HG03571 (cell line): Measurements from ENCODE around the gene KIF4B.
"Not testable (repeated sequence)": the region's sequence is repeated elsewhere in the genome, so short reads cannot be mapped to it uniquely, and the experiment has no call there.

Source experiments
- ATAC-seq: cut with Tn5 transposase; IDR thresholded peaks from one replicate; pipeline ENCODE4 v1.9.1; 2021; ENCODE audit not compliant: unreplicated experiment

KIF4B gene

GRCh38 chr5:155013526-155013925 is at the start of gene KIF4B:
Gene KIF4B, plus strand, starts transcription at chr5:155013755. Its CDS starts 105 bp downstream, at chr5:155013860.
- ATAC-seq: no peak

- ATAC-seq: no peak
Measured at GRCh38 chr5:154966081-154966841, 47.3 kb upstream of the KIF4B start.

GRCh38 chr5:154966874-154967273 is 46.7 kb upstream of the KIF4B start:
- no peak for ATAC-seq

GRCh38 chr5:154967421-154968024 is 46.0 kb upstream of the KIF4B start:
- ATAC-seq: no peak

- no peak for ATAC-seq
Measured at GRCh38 chr5:154968953-154969352, 44.6 kb upstream of the KIF4B start.

- no peak for ATAC-seq
Measured at GRCh38 chr5:154970759-154971158, 42.8 kb upstream of the KIF4B start.

- ATAC-seq: no peak
Measured at GRCh38 chr5:154971501-154971900, 42.1 kb upstream of the KIF4B start.

- no peak for ATAC-seq
Measured at GRCh38 chr5:154972476-154973080, 41.0 kb upstream of the KIF4B start.

GRCh38 chr5:154976082-154976481 is 37.5 kb upstream of the KIF4B start:
- ATAC-seq: not testable (repeated sequence)

GRCh38 chr5:154977409-154977808 is 36.1 kb upstream of the KIF4B start:
- no peak for ATAC-seq

- ATAC-seq: not testable (repeated sequence)
Measured at GRCh38 chr5:154978294-154978693, 35.3 kb upstream of the KIF4B start.

GRCh38 chr5:154984946-154985516 is 28.5 kb upstream of the KIF4B start:
- no peak for ATAC-seq

- no peak for ATAC-seq
Measured at GRCh38 chr5:154986151-154986550, 27.4 kb upstream of the KIF4B start.

GRCh38 chr5:154989626-154990025 is 23.9 kb upstream of the KIF4B start:
- ATAC-seq: no peak

GRCh38 chr5:154993461-154993860 is 20.1 kb upstream of the KIF4B start:
- no peak for ATAC-seq

GRCh38 chr5:154995679-154996078 is 17.9 kb upstream of the KIF4B start:
- ATAC-seq: no peak

GRCh38 chr5:154997746-154998145 is 15.8 kb upstream of the KIF4B start:
- no peak for ATAC-seq

GRCh38 chr5:154999865-155000264 is 13.7 kb upstream of the KIF4B start:
- no peak for ATAC-seq

GRCh38 chr5:155001523-155001922 is 12.0 kb upstream of the KIF4B start:
- no peak for ATAC-seq

- not testable (repeated sequence) for ATAC-seq
Measured at GRCh38 chr5:155002722-155003121, 10.8 kb upstream of the KIF4B start.

- ATAC-seq: no peak
Measured at GRCh38 chr5:155004138-155004744, 9.3 kb upstream of the KIF4B start.
